KOPT-K1 (cell line): Measurements from ENCODE around the gene SHROOM3.

Experiments used
- H3K27ac ChIP-seq: fragments of 200-600 bp; sonication (generic); 2 replicates; pipeline ENCODE4 v1.5.1; 2016; ENCODE audit warnings: antibody characterized with exemption, mild to moderate bottlenecking, low read depth, low read length; ENCODE audit not compliant: poor library complexity, severe bottlenecking
- H3K36me3 ChIP-seq: fragments of 200-600 bp; sonication (generic); 2 replicates; pipeline ENCODE4 v1.5.1; 2017; ENCODE audit warnings: antibody characterized with exemption, mild to moderate bottlenecking, low read length, moderate library complexity; ENCODE audit not compliant: insufficient read depth
- H3K9me3 ChIP-seq: fragments of 200-600 bp; sonication (generic); 2 replicates; pipeline ENCODE4 v1.5.1; 2017; ENCODE audit warnings: antibody characterized with exemption, low read length, mild to moderate bottlenecking; ENCODE audit not compliant: insufficient read depth, poor library complexity, severe bottlenecking

The SHROOM3 gene

GRCh38 chr4:76634220-76634619 lies 199.2 kb downstream of the SHROOM3 start:
- Histone ChIP-seq H3K36me3 (no peaks in the 10 kb centered on the region), H3K27ac (no peak overlapping the region), H3K9me3 (no peaks in the 10 kb centered on the region)

GRCh38 chr4:76637712-76638361 lies 202.8 kb downstream of the SHROOM3 start:
- H3K36me3 ChIP-seq = no peaks in the 10 kb centered on the region
- no peak overlapping the region for H3K27ac ChIP-seq

GRCh38 chr4:76639288-76639687 lies 204.3 kb downstream of the SHROOM3 start:
- no peaks in the 10 kb centered on the region for H3K36me3 ChIP-seq
- H3K9me3 ChIP-seq = no peaks in the 10 kb centered on the region
- H3K27ac ChIP-seq = no peak overlapping the region

More at GRCh38 chr4:76637712-76638361, 202.8 kb downstream of the SHROOM3 start:
- no peaks in the 10 kb centered on the region for H3K9me3 ChIP-seq

GRCh38 chr4:76640353-76640910 lies 205.4 kb downstream of the SHROOM3 start:
- no peak overlapping the region for H3K27ac ChIP-seq
- no peaks in the 10 kb centered on the region for H3K36me3 ChIP-seq
- H3K9me3 ChIP-seq = no peaks in the 10 kb centered on the region

GRCh38 chr4:76641351-76641750 lies 206.3 kb downstream of the SHROOM3 start:
- Histone ChIP-seq H3K36me3 (no peaks in the 10 kb centered on the region), H3K27ac (no peak overlapping the region), H3K9me3 (no peaks in the 10 kb centered on the region)

- Histone ChIP-seq H3K9me3 (no peaks in the 10 kb centered on the region), H3K36me3 (no peaks in the 10 kb centered on the region)
Measured at GRCh38 chr4:76641758-76642157, 206.7 kb downstream of the SHROOM3 start.

GRCh38 chr4:76644831-76645485 lies 209.9 kb downstream of the SHROOM3 start:
- no peaks in the 10 kb centered on the region for H3K36me3 ChIP-seq
- no peak overlapping the region for H3K27ac ChIP-seq
- no peaks in the 10 kb centered on the region for H3K9me3 ChIP-seq

More at GRCh38 chr4:76641758-76642157, 206.7 kb downstream of the SHROOM3 start:
- H3K27ac ChIP-seq = no peak overlapping the region

- Histone ChIP-seq H3K9me3 (no peaks in the 10 kb centered on the region), H3K36me3 (no peaks in the 10 kb centered on the region), H3K27ac (no peak overlapping the region)
Measured at GRCh38 chr4:76649086-76649485, 214.1 kb downstream of the SHROOM3 start.

- no peaks in the 10 kb centered on the region for H3K36me3 ChIP-seq
- no peak overlapping the region for H3K27ac ChIP-seq
- no peaks in the 10 kb centered on the region for H3K9me3 ChIP-seq
Measured at GRCh38 chr4:76651616-76652015, 216.6 kb downstream of the SHROOM3 start.

GRCh38 chr4:76652389-76652788 lies 217.4 kb downstream of the SHROOM3 start:
- Histone ChIP-seq H3K27ac (no peak overlapping the region), H3K36me3 (no peaks in the 10 kb centered on the region), H3K9me3 (no peaks in the 10 kb centered on the region)

GRCh38 chr4:76654084-76654483 lies 219.1 kb downstream of the SHROOM3 start:
- H3K36me3 ChIP-seq = no peaks in the 10 kb centered on the region
- no peaks in the 10 kb centered on the region for H3K9me3 ChIP-seq
- H3K27ac ChIP-seq = no peak overlapping the region

GRCh38 chr4:76654791-76655190 lies 219.8 kb downstream of the SHROOM3 start:
- H3K36me3 ChIP-seq = no peaks in the 10 kb centered on the region
- H3K27ac ChIP-seq = no peak overlapping the region
- H3K9me3 ChIP-seq = no peaks in the 10 kb centered on the region

- no peaks in the 10 kb centered on the region for H3K9me3 ChIP-seq
- no peaks in the 10 kb centered on the region for H3K36me3 ChIP-seq
- H3K27ac ChIP-seq = no peak overlapping the region
Measured at GRCh38 chr4:76655566-76656479, 220.8 kb downstream of the SHROOM3 start.

- no peaks in the 10 kb centered on the region for H3K9me3 ChIP-seq
- H3K27ac ChIP-seq = no peak overlapping the region
- H3K36me3 ChIP-seq = no peaks in the 10 kb centered on the region
Measured at GRCh38 chr4:76657443-76657842, 222.4 kb downstream of the SHROOM3 start.
